Calu3 (cell line): ENCODE measurements around the gene CMTM1. TPM values are rescaled to one million over a fixed set of nuclear protein-coding genes. Genes with fewer than 3 reads are reported as not detected.

Source experiments
- BruUV-seq: library from RNA; stranded (reverse); fragments of 400-500 nt; replicated peaks from 2 replicates; lab custom pipeline; 2021; lab: Mats Ljungman, UMichigan
- CTCF ChIA-PET: fragments of 300-600 bp; sonication (Branson Sonifier 250); formaldehyde crosslinking; loops from one replicate; lab custom pipeline; 2022; ENCODE audit warnings: antibody characterized with exemption; lab: Charles Lee
- DNase-seq: peaks from one replicate; pipeline ENCODE4 v3.0.0; 2022
- H3K27ac Mint-ChIP-seq: one replicate; pipeline ENCODE4 v1.8.0; 2022; ENCODE audit warnings: mixed read lengths; ENCODE audit not compliant: unreplicated experiment
- H3K27me3 Mint-ChIP-seq: one replicate; pipeline ENCODE4 v1.8.0; 2022; ENCODE audit warnings: mixed read lengths; ENCODE audit not compliant: unreplicated experiment
- H3K36me3 Mint-ChIP-seq: one replicate; pipeline ENCODE4 v1.8.0; 2022; ENCODE audit warnings: mild to moderate bottlenecking, moderate library complexity, mixed read lengths; ENCODE audit not compliant: insufficient read depth, unreplicated experiment
- H3K4me1 Mint-ChIP-seq: one replicate; pipeline ENCODE4 v1.8.0; 2022; ENCODE audit warnings: mild to moderate bottlenecking, low read depth, mixed read lengths; ENCODE audit not compliant: unreplicated experiment
- H3K4me3 Mint-ChIP-seq: one replicate; pipeline ENCODE4 v1.8.0; 2022; ENCODE audit warnings: mild to moderate bottlenecking, low read depth, moderate library complexity, mixed read lengths; ENCODE audit not compliant: unreplicated experiment
- H3K9me3 Mint-ChIP-seq: one replicate; pipeline ENCODE4 v1.8.0; 2022; ENCODE audit warnings: low read depth, mixed read lengths; ENCODE audit not compliant: unreplicated experiment
- CTCF ChIP-seq: fragments of 200-600 bp; IDR thresholded peaks from one replicate; pipeline ENCODE4 v1.8.0; 2022; ENCODE audit warnings: antibody characterized with exemption; ENCODE audit not compliant: unreplicated experiment
- intact Hi-C: fragments of 100-400 bp; cut with micrococcal nuclease; formaldehyde crosslinking; loops from one replicate; pipeline ENCODE4 v1.10.0; 2022; ENCODE audit not compliant: unreplicated experiment
- total RNA-seq: library from RNA; stranded (reverse); gene quantifications from 2 replicates; pipeline ENCODE4 v1.2.3, GENCODE V29; 2022

Gene CMTM1
- total RNA-seq, 1 experiment from 2014 or later, result 72.1 TPM

GRCh38 chr16:66604376-66605176 is 38.3 kb downstream of the CMTM1 start, which contains the start of gene CMTM3:
Gene CMTM3, plus strand, starts transcription at chr16:66604704. Its CDS starts 102 bp downstream, at chr16:66604806.
- no TSS peak for BruUV-seq
- Mint-ChIP-seq H3K9me3 (peaks cover 6% of the 10 kb centered on the region), H3K27ac (peak within 1 kb of the TSS; percentile 53), H3K27me3 (no peaks in the 10 kb centered on the region), H3K36me3 (peaks cover 42% of the 10 kb centered on the region), H3K4me1 (peaks cover 31% of the 10 kb centered on the region), H3K4me3 (peak within 1 kb of the TSS; percentile 78)
- DNase-seq, result peak; percentile 85
- CTCF ChIA-PET, result interaction anchor here (0.6 to 1.0 kb wide), 2 partner anchors 41 to 96 kb away, joined by 3 to 4 read pairs; no protein-coding TSS in a partner anchor
- peak; percentile 91 for TF ChIP-seq CTCF
- intact Hi-C loops, result loop anchor here (5.0 kb wide), 2 partner anchors 197 to 268 kb away; no protein-coding TSS in a partner anchor

- CTCF ChIA-PET, result interaction anchor here (1.0 kb wide), 1 partner anchor 97 kb away, joined by 3 read pairs; no protein-coding TSS in a partner anchor
- peak overlapping the region; percentile 78 for H3K4me3 Mint-ChIP-seq
- H3K9me3 Mint-ChIP-seq, result peaks cover 6% of the 10 kb centered on the region
- DNase-seq, result peak; percentile 58
- no TSS peak for BruUV-seq
- peaks cover 46% of the 10 kb centered on the region for H3K36me3 Mint-ChIP-seq
- H3K27ac Mint-ChIP-seq, result no peak overlapping the region
- TF ChIP-seq CTCF, result no peak
- intact Hi-C loops, result loop anchor here (5.0 kb wide), 2 partner anchors 198 to 267 kb away; no protein-coding TSS in a partner anchor
- peaks cover 31% of the 10 kb centered on the region for H3K4me1 Mint-ChIP-seq
- H3K27me3 Mint-ChIP-seq, result no peaks in the 10 kb centered on the region
Measured at GRCh38 chr16:66605177-66605978, 39.1 kb downstream of the CMTM1 start.

GRCh38 chr16:66605979-66606751 is 39.9 kb downstream of the CMTM1 start:
- no peak for DNase-seq
- TF ChIP-seq CTCF, result no peak
- no peak overlapping the region for H3K27ac Mint-ChIP-seq
- intact Hi-C loops, result loop anchor here (5.0 kb wide), 2 partner anchors 199 to 266 kb away; no protein-coding TSS in a partner anchor
- H3K4me1 Mint-ChIP-seq, result peaks cover 31% of the 10 kb centered on the region
- peaks cover 54% of the 10 kb centered on the region for H3K36me3 Mint-ChIP-seq
- TSS peak; percentile 30 for BruUV-seq
- H3K9me3 Mint-ChIP-seq, result no peaks in the 10 kb centered on the region
- peak overlapping the region; percentile 78 for H3K4me3 Mint-ChIP-seq
- H3K27me3 Mint-ChIP-seq, result no peaks in the 10 kb centered on the region
- CTCF ChIA-PET, result no interaction called here
